ENCODE results near the gene SNCB.

- no peak for TF ChIP-seq OVOL2 (CRISPR knock-in tag; IDR thresholded peaks at IDR 0.05; ENCODE audit: borderline replicate concordance)
- no peak for TF ChIP-seq KAT7 (CRISPR knock-in tag; IDR thresholded peaks at IDR 0.05; ENCODE audit: borderline replicate concordance)
- TF ChIP-seq FOXJ3 (CRISPR knock-in tag; IDR thresholded peaks at IDR 0.05; ENCODE audit: borderline replicate concordance) = no peak
- no peak for TF ChIP-seq E2F1 (CRISPR knock-in tag; IDR thresholded peaks at IDR 0.05)
- no peak for TF ChIP-seq JUN (CRISPR knock-in tag; IDR thresholded peaks at IDR 0.05)
- TF ChIP-seq E2F5 (CRISPR knock-in tag; IDR thresholded peaks at IDR 0.05) = no peak
- no peak for TF ChIP-seq CTCF (IDR thresholded peaks at IDR 0.05)
- no peak for TF ChIP-seq NFYB (CRISPR knock-in tag; conservative IDR thresholded peaks at IDR 0.05; ENCODE audit: low read depth)
- no peak for TF ChIP-seq TCF7 (CRISPR knock-in tag; IDR thresholded peaks at IDR 0.05; ENCODE audit: low read depth)
- no peak for TF ChIP-seq USF1 (CRISPR knock-in tag; IDR thresholded peaks at IDR 0.05)
These were observed 49.0 kb downstream of the SNCB start for GRCh38 chr5:176581361-176581760.
